ENCODE results near the gene TOGARAM2. TPM values are rescaled to one million over a fixed set of nuclear protein-coding genes. Genes with fewer than 3 reads are reported as not detected.

TOGARAM2 gene
- total and polyA plus RNA-seq, 2 of the 8 experiments (the other 6 are each of a cell fraction or from before 2014, with no cell fraction given): 0.42 to 1.4 TPM

GRCh38 chr2:28955467-28955866 is 25.6 kb upstream of the TOGARAM2 start:
- FAIRE-seq: no peak
- Histone ChIP-seq H3K9me3 (ENCODE audit: insufficient read depth in 2 of 2, low read depth in 1 of 2, low read length in 1 of 2) (no peaks in the 10 kb centered on the region), H3K27ac (ENCODE audit: low read depth, low read length) (no peak overlapping the region), H2AFZ (ENCODE audit: low read length) (peak overlapping the region; percentile 79; the same call in 1 of the 2 replicates), H4K91ac (replicated peaks; ENCODE audit: insufficient read length, low read length) (peak overlapping the region; percentile 22), H3K9ac (replicated peaks in 1 of 4; ENCODE audit: extremely low read depth in 1 of 4, low read depth in 3 of 4, low read length in 3 of 4) (no peak overlapping the region), H3K4ac (replicated peaks; ENCODE audit: insufficient read length, low read depth, low read length) (no peak overlapping the region), H2BK120ac (replicated peaks; ENCODE audit: low read depth, low read length) (no peak overlapping the region), H3K79me1 (ENCODE audit: low read depth, low read length) (no peaks in the 10 kb centered on the region), H4K20me1 (replicated peaks in 1 of 2; ENCODE audit: control insufficient read depth in 1 of 2, insufficient read depth in 2 of 2, low read length in 2 of 2) (peaks cover 0 to 3% of the 10 kb centered on the region in 2 experiments), H4K8ac (ENCODE audit: extremely low read depth, insufficient read depth, low read length) (no peak overlapping the region), H3K23ac (ENCODE audit: insufficient read length) (no peak overlapping the region), H3K27me3 (replicated peaks in 1 of 4; ENCODE audit: control insufficient read depth in 3 of 4, extremely low read depth in 1 of 4, insufficient read depth in 3 of 4, low read length in 3 of 4) (no peaks in the 10 kb centered on the region), H3K4me2 (ENCODE audit: insufficient read depth in 1 of 2, low read depth in 2 of 2, low read length in 2 of 2) (0 out of 4 replicates have a peak overlapping the region, but pooled peaks of 1 of the 2 experiments have one; percentile 8), H2BK12ac (ENCODE audit: low read depth, low read length) (no peak overlapping the region), H2BK20ac (ENCODE audit: low read length) (no peak overlapping the region), H3K79me2 (ENCODE audit: control insufficient read depth in 1 of 2, insufficient read depth in 2 of 2, low read length in 2 of 2) (no peaks in the 10 kb centered on the region), H3K36me3 (ENCODE audit: control insufficient read depth in 2 of 4, insufficient read depth in 4 of 4, low read length in 3 of 4) (no peaks in the 10 kb centered on the region), H4K5ac (ENCODE audit: insufficient read length, low read depth, low read length) (no peak overlapping the region), H2BK5ac (ENCODE audit: low read depth, low read length) (0 out of 2 replicates have a peak overlapping the region, but pooled peaks have one; percentile 61), H3K4me3 (ENCODE audit: extremely low read depth in 1 of 4, insufficient read depth in 2 of 4, low read depth in 3 of 4, low read length in 4 of 4) (no peak overlapping the region), H3K56ac (replicated peaks; ENCODE audit: insufficient read length, low read depth, low read length) (no peak overlapping the region), H3K18ac (ENCODE audit: extremely low read depth, low read length) (no peak overlapping the region), H2BK15ac (ENCODE audit: low read length) (no peak overlapping the region), H3K4me1 (replicated peaks in 1 of 4; ENCODE audit: control insufficient read depth in 3 of 4, insufficient read depth in 4 of 4, low read length in 3 of 4) (peaks cover 4 to 10% (median 7%) of the 10 kb centered on the region in 4 experiments; a peak in 6 of 7 replicates), H3K14ac (ENCODE audit: insufficient read length) (no peak overlapping the region), H3K23me2 (ENCODE audit: low read depth, low read length) (no peaks in the 10 kb centered on the region), H2AK5ac (ENCODE audit: low read depth, low read length) (no peak overlapping the region)
- no peak for DNase-seq (ENCODE audit: low read depth in 1 of 2, low spot score in 2 of 2)
- ChIA-PET POLR2A (ENCODE audit: partially characterized antibody) (interaction anchor here (0.6 to 1.1 kb wide), 3 partner anchors 12 to 1233 kb away, joined by 3 read pairs; no protein-coding TSS in a partner anchor), CTCF (ENCODE audit: partially characterized antibody) (interaction anchor here (0.6 to 1.9 kb wide), 9 partner anchors 18 to 272 kb away, joined by 3 to 7 read pairs (median 4); no protein-coding TSS in a partner anchor)
- 81% methylated on average over 5 of the region's 5 CpGs; no CpG with 5 or more reads in 1 of the 2 experiments for WGBS, 2 experiments (ENCODE audit: extremely low coverage in 1 of 2, insufficient coverage in 1 of 2, insufficient read length in 1 of 2, insufficient replicate concordance in 2 of 2, low coverage in 1 of 2, low lambda C conversion rate in 2 of 2, missing lambda C conversion rate in 1 of 2)
- TF ChIP-seq CTCF (IDR thresholded peaks at IDR 0.05; ENCODE audit: control extremely low read depth in 1 of 3, insufficient read depth in 1 of 3, low read depth in 1 of 3, low read length in 3 of 3): no peak
- TF ChIP-seq EGR1 (IDR thresholded peaks at IDR 0.05; ENCODE audit: borderline replicate concordance, low read depth, low read length): no peak
- no peak for TF ChIP-seq E2F6 (IDR thresholded peaks at IDR 0.05)
- no peak for TF ChIP-seq BCL11A (IDR thresholded peaks at IDR 0.05; ENCODE audit: low read depth in 2 of 2, low read length in 2 of 2)
- no peak for TF ChIP-seq NANOG (IDR thresholded peaks at IDR 0.05; ENCODE audit: insufficient read depth, low read depth, low read length, poor library complexity, severe bottlenecking)
- TF ChIP-seq CTBP2 (IDR thresholded peaks at IDR 0.05; ENCODE audit: borderline replicate concordance, insufficient read depth, insufficient read length, low read length): no peak
- no peak for TF ChIP-seq ASH2L (IDR thresholded peaks at IDR 0.05; ENCODE audit: low read length)
- TF ChIP-seq USF2 (IDR thresholded peaks at IDR 0.05; ENCODE audit: low read length): no peak

Measured in H1 (cell line).